Spinal cord (tissue), 10 donors: ENCODE measurements around the gene WFDC12. TPM values are rescaled to one million over a fixed set of nuclear protein-coding genes. Genes with fewer than 3 reads are reported as not detected.

Source experiments
- DNase-seq, 6 donors: peaks; one replicate each; pipeline versions ENCODE4 v3.0.0 to v3.0.0-alpha.2; 2013 to 2015; ENCODE audit warnings: low spot score in 6 of 6, low read depth in 4 of 6
- H3K27ac ChIP-seq: one replicate; pipeline ENCODE4 v1.5.1; 2013; ENCODE audit warnings: low read depth, low read length, control low read depth
- H3K27me3 ChIP-seq: one replicate; pipeline ENCODE4 v1.6.1; 2013; ENCODE audit warnings: low read length; ENCODE audit not compliant: control insufficient read depth, insufficient read depth
- H3K36me3 ChIP-seq: one replicate; pipeline ENCODE4 v1.6.1; 2013; ENCODE audit warnings: low read length; ENCODE audit not compliant: control insufficient read depth, insufficient read depth
- H3K4me1 ChIP-seq: one replicate; pipeline ENCODE4 v1.6.1; 2013; ENCODE audit warnings: low read length; ENCODE audit not compliant: control insufficient read depth, insufficient read depth
- H3K4me3 ChIP-seq: one replicate; pipeline ENCODE4 v1.5.1; 2013; ENCODE audit warnings: low read depth, low read length, control low read depth
- H3K9me3 ChIP-seq: one replicate; pipeline ENCODE4 v1.6.1; 2013; ENCODE audit warnings: low read length; ENCODE audit not compliant: control insufficient read depth, insufficient read depth
- WGBS: methylation state at CpG from one replicate; pipeline ENCODE4 v1.1.5; 2013; ENCODE audit warnings: missing lambda C conversion rate; ENCODE audit not compliant: insufficient coverage; 5-methylcytosine and 5-hydroxymethylcytosine counted together
- polyA plus RNA-seq, 2 donors: library from polyadenylated mRNA; unstranded; fragments of 120-200 nt; gene quantifications; one replicate each; pipeline ENCODE4 v1.2.1, GENCODE V29; 2013; ENCODE audit not compliant: insufficient read length in 2 of 2
- total RNA-seq, 2 donors: library from RNA; depleted of rRNA in 1 of 2; stranded (reverse); fragments of 120-200 nt in 1 of 2; fragments of >200 nt in 1 of 2; gene quantifications; one replicate each; pipeline versions ENCODE4 v1.2.3 to v1.2.4, GENCODE V29; 2013 to 2014
- donor health status: healthy.

The WFDC12 gene
- total and polyA plus RNA-seq, 4 donors: not detected

DNA sequence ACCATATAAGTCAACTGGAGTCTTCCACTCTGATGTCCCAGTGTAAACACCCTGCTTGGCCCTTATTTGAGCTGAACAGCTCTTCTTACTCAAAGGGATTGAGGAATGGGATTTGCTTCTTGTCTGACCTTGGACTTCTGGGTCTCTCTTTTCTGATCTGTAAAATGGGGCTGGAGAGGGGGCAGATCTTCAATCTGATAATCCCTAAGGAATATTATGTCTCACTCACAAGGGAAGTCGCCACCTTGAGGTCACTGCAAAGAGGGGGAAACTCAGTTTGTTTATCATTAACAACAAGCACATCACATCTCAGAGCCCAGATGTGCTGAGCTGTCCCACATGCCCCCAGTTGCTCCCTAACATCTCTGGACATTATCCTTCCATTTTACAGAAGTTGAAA lies 38.4 kb downstream of the WFDC12 start:
- Histone ChIP-seq H3K36me3 (no peaks in the 10 kb centered on the region), H3K9me3 (no peaks in the 10 kb centered on the region), H3K27me3 (no peaks in the 10 kb centered on the region), H3K4me1 (no peaks in the 10 kb centered on the region), H3K4me3 (no peak overlapping the region), H3K27ac (no peak overlapping the region)
- DNase-seq: no peak
- WGBS: 67% methylated on average over 1 of the region's 1 CpG

DNA sequence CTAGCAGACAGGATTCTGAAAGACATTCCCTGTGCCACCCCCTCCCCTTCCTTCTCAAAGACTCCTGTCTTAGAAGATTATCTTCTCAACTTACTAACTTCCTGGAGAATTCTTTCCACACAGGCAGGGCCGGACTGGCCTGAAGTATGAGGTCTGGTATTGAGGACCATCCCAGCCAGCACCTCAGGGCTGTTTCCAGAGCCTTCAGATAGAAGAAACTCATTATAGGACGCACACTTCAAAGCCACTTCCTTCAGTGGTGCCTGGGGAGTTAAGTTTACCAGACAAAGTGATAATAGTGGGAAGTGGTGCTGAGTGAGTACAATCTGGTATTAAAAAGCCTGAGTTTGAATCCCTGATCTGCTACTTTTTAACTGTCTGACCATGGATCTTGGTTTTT lies 39.0 kb downstream of the WFDC12 start:
- Histone ChIP-seq H3K27me3 (no peaks in the 10 kb centered on the region), H3K27ac (no peak overlapping the region), H3K36me3 (no peaks in the 10 kb centered on the region), H3K9me3 (no peaks in the 10 kb centered on the region), H3K4me1 (no peaks in the 10 kb centered on the region), H3K4me3 (no peak overlapping the region)
- WGBS: 100% methylated on average over 1 of the region's 2 CpGs
- no peak for DNase-seq

DNA sequence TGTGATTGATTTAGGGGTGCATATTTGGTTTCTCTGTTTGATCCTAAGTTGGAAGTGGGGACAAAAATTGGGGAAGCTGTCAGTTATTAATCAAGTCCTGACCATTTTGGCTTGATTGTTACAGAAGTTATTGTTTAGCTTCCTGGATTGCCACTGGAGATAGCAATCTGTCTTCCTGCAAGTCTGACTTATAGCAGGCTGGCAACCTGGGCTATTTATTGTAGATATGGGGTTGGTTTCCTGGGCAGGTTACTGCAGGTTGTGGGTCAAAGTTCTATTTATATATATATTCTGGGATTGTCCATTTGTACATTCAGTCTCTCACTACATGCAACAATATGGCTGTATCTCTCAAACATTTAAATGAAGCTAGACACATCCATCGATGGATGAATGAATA lies 41.1 kb downstream of the WFDC12 start:
- Histone ChIP-seq H3K4me1 (no peaks in the 10 kb centered on the region), H3K4me3 (no peak overlapping the region), H3K27me3 (no peaks in the 10 kb centered on the region), H3K9me3 (no peaks in the 10 kb centered on the region), H3K36me3 (peaks cover 4% of the 10 kb centered on the region), H3K27ac (no peak overlapping the region)
- DNase-seq: no peak
- WGBS: no CpG with 5 or more reads among the region's 1 CpG

DNA sequence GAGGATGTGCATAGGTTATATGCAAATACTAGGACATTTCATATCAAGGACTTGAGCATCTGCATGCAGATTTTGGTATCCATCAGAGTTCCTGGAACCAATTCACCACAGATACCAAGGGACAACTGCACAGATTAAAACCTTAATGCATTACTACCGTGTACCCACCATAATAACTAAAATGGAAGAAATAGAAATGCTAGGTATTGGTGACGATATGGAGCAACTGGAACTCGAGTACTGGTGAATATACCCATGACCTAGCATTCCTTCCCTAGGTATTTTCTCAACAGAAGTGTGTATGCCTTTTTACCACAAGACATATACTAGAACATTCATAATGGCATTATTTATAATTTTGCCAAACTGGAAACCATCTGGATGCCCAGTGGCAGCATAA lies 41.8 kb downstream of the WFDC12 start:
- no peak overlapping the region for H3K27ac ChIP-seq
- peaks cover 6% of the 10 kb centered on the region for H3K36me3 ChIP-seq
- H3K9me3 ChIP-seq: no peaks in the 10 kb centered on the region
- no peaks in the 10 kb centered on the region for H3K4me1 ChIP-seq
- no CpG with 5 or more reads among the region's 3 CpGs for WGBS
- no peak overlapping the region for H3K4me3 ChIP-seq
- H3K27me3 ChIP-seq: no peaks in the 10 kb centered on the region
- no peak for DNase-seq

DNA sequence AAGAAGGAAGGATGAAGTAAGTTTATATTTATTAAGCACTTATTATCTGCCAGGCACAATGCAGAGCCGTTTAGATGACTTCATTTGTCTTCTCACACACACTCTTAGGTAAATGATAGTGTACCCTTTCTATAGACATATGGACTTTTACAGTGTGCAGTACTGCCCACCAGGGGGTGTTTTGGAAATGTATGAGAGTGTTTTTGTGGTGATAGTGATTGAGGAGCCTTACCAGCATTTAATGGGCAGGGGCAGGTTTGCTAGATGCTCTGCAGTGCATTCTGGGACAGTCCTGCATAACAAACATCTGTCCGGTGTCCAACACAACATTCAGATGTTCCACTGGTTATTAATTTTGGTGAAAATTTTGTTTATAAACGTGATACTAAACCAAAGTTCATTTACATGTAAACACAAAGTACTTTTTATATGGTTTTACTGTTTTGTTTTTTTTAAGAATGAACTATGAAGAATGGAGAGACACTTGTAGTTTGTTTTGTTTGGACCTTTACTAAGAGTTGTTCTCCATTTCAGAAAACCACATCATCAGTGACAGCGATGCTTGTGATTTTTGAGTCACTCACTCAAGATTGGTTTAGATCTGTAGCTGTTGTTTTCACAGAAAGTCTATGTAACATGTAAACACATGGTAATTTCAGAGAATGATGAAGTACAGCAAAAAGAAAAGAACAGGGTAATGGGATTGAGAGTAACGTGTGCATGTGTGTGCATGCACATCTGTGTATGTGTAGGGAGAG lies 43.2 kb downstream of the WFDC12 start:
- DNase-seq: peak in 1 of 6 donors; percentile 12
- Histone ChIP-seq H3K27me3 (no peaks in the 10 kb centered on the region), H3K9me3 (no peaks in the 10 kb centered on the region), H3K27ac (no peak overlapping the region), H3K4me1 (no peaks in the 10 kb centered on the region), H3K36me3 (peaks cover 12% of the 10 kb centered on the region), H3K4me3 (no peak overlapping the region)
- WGBS: 81% methylated on average over 1 of the region's 5 CpGs

DNA sequence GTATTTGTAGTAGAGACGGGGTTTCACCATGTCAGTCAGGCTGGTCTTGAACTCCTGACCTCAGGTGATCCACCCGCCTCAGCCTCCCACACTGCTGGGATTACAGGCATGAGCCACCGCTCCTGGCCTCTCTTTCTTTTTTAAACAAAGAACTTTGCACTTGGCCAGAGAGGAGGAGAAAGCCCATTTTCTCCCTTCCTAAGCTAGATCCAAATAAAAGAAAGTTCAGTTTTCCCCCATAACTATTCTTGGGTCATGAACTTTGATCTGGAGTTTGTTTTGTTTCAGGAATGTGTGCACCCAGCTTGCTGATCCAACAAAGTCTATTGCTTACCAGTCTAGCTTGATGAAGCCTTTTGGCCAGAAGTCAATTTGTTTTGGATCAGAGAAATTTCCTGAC lies 46.7 kb downstream of the WFDC12 start:
- peaks cover 18% of the 10 kb centered on the region for H3K36me3 ChIP-seq
- H3K4me3 ChIP-seq: no peak overlapping the region
- DNase-seq: no peak
- H3K27ac ChIP-seq: no peak overlapping the region
- H3K4me1 ChIP-seq: no peaks in the 10 kb centered on the region
- no peaks in the 10 kb centered on the region for H3K9me3 ChIP-seq
- H3K27me3 ChIP-seq: no peaks in the 10 kb centered on the region
- 40% methylated on average over 1 of the region's 3 CpGs for WGBS

Other genes starting within 250 kb of the WFDC12 start
- 100 to 1,000 TPM; 139 to 258 TPM for gene YWHAB, start 238.8 kb downstream of the WFDC12 start, total RNA-seq
- gene YWHAB, start 238.8 kb downstream of the WFDC12 start, polyA plus RNA-seq: 100 to 1,000 TPM; 276 to 381 TPM
- 10 to 100 TPM; 12.0 to 15.4 TPM for gene PABPC1L, start 214.4 kb downstream of the WFDC12 start, total RNA-seq
- gene PABPC1L, start 214.4 kb downstream of the WFDC12 start, polyA plus RNA-seq: 10 to 100 TPM; 27.2 to 58.0 TPM
- 10 to 100 TPM; 10.8 to 23.9 TPM for gene TOMM34, start 164.1 kb downstream of the WFDC12 start, total RNA-seq
- gene TOMM34, start 164.1 kb downstream of the WFDC12 start, polyA plus RNA-seq: 10 to 100 TPM; 27.9 to 28.5 TPM
- 10 to 100 TPM; 20.7 to 36.5 TPM for gene STK4, start 158.0 kb downstream of the WFDC12 start, total RNA-seq
- gene STK4, start 158.0 kb downstream of the WFDC12 start, polyA plus RNA-seq: 10 to 100 TPM; 13.5 to 15.3 TPM
- gene KCNS1, start 23.3 kb downstream of the WFDC12 start, total RNA-seq: 1 to 10 TPM; 4.0 to 6.4 TPM
- gene KCNS1, start 23.3 kb downstream of the WFDC12 start, polyA plus RNA-seq: 1 to 10 TPM; 7.0 to 7.9 TPM
- under 1 TPM in 1 of 2 donors, not detected in 1; 0.28 TPM for gene WFDC5, start 9.3 kb downstream of the WFDC12 start, total RNA-seq
- gene WFDC5, start 9.3 kb downstream of the WFDC12 start, polyA plus RNA-seq: under 1 TPM; 0.33 to 0.57 TPM
- gene PI3, start 50.4 kb upstream of the WFDC12 start, total RNA-seq: not detected
- not detected for gene PI3, start 50.4 kb upstream of the WFDC12 start, polyA plus RNA-seq
- not detected for gene SEMG1, start 82.6 kb upstream of the WFDC12 start, total RNA-seq
- not detected for gene SEMG1, start 82.6 kb upstream of the WFDC12 start, polyA plus RNA-seq
- not detected for gene SEMG2, start 96.9 kb upstream of the WFDC12 start, total RNA-seq
- gene SEMG2, start 96.9 kb upstream of the WFDC12 start, polyA plus RNA-seq: not detected
- 10 to 100 TPM; 10.2 to 15.5 TPM for gene SLPI, start 130.1 kb upstream of the WFDC12 start, total RNA-seq
- gene SLPI, start 130.1 kb upstream of the WFDC12 start, polyA plus RNA-seq: 1 to 10 TPM; 5.2 to 8.7 TPM
- gene RBPJL, start 182.4 kb upstream of the WFDC12 start, total RNA-seq: under 1 TPM; 0.11 to 0.20 TPM
- gene RBPJL, start 182.4 kb upstream of the WFDC12 start, polyA plus RNA-seq: under 1 TPM; 0.53 to 0.59 TPM
- 10 to 100 TPM; 13.0 to 21.2 TPM for gene MATN4, start 183.8 kb upstream of the WFDC12 start, total RNA-seq
- gene MATN4, start 183.8 kb upstream of the WFDC12 start, polyA plus RNA-seq: 1 to 10 TPM; 3.6 to 9.9 TPM
- gene SDC4, start 224.0 kb upstream of the WFDC12 start, total RNA-seq: 10 to 100 TPM; 12.8 to 25.5 TPM
- gene SDC4, start 224.0 kb upstream of the WFDC12 start, polyA plus RNA-seq: 10 to 100 TPM in 1 of 2 donors, 1 to 10 TPM in 1; 5.6 to 10.6 TPM
- gene SYS1, start 238.7 kb upstream of the WFDC12 start, total RNA-seq: 10 to 100 TPM; 19.1 to 25.1 TPM
- 10 to 100 TPM; 30.1 to 32.8 TPM for gene SYS1, start 238.7 kb upstream of the WFDC12 start, polyA plus RNA-seq